IMR-90 (cell line): ENCODE measurements around the gene HSPB9. TPM values are rescaled to one million over a fixed set of nuclear protein-coding genes. Genes with fewer than 3 reads are reported as not detected.
A peak's percentile ranks its signal among the peaks of the same experiment; 100 is the strongest.

ENCODE experiments used
- ATAC-seq: fragments of 200-7000 bp; cut with Tn5 transposase; 2 replicates; pipeline ENCODE4 v1.9.1; 2020; ENCODE audit warnings: low read depth, mild to moderate bottlenecking, moderate library complexity
- BruUV-seq: library from RNA; stranded (reverse); fragments of 400-500 nt; replicated peaks from 2 replicates; lab custom pipeline; 2021; lab: Mats Ljungman, UMichigan
- CTCF ChIA-PET: fragments of 300-600 bp; formaldehyde crosslinking; extraction: SDS; loops from one replicate; lab custom pipeline; 2021; ENCODE audit warnings: antibody characterized with exemption; lab: Yijun Ruan, JAX
- POLR2A ChIA-PET: fragments of 300-600 bp; sonication (Branson Sonifier 250); formaldehyde crosslinking; loops from one replicate; lab custom pipeline; 2022; ENCODE audit warnings: antibody characterized with exemption; ENCODE audit not compliant: unreplicated experiment; lab: Charles Lee
- DNase-seq: peaks from one replicate; pipeline ENCODE4 v3.0.0; 2013
- H2AFZ ChIP-seq: replicated peaks from 2 replicates; pipeline ENCODE3; 2013; ENCODE audit warnings: low read length, mild to moderate bottlenecking; ENCODE audit not compliant: poor library complexity
- H2AK5ac ChIP-seq: 2 replicates; pipeline ENCODE4 v1.6.1; 2013; ENCODE audit warnings: low read depth, low read length, inconsistent platforms
- H2AK9ac ChIP-seq: replicated peaks from 2 replicates; pipeline ENCODE3; 2013; ENCODE audit warnings: mild to moderate bottlenecking, low read depth, low read length, moderate library complexity; ENCODE audit not compliant: poor library complexity
- H2BK120ac ChIP-seq: 2 replicates; pipeline ENCODE4 v1.6.1; 2013; ENCODE audit warnings: low read depth, low read length, inconsistent platforms
- H2BK15ac ChIP-seq: 3 replicates; pipeline ENCODE4 v1.6.1; 2013; ENCODE audit warnings: low read depth, low read length, inconsistent platforms
- H2BK20ac ChIP-seq: 2 replicates; pipeline ENCODE4 v1.6.1; 2013; ENCODE audit warnings: low read depth, mild to moderate bottlenecking, inconsistent platforms, low read length, moderate library complexity
- H2BK5ac ChIP-seq: 2 replicates; pipeline ENCODE4 v1.6.1; 2013; ENCODE audit warnings: mild to moderate bottlenecking, low read depth, low read length, inconsistent platforms; ENCODE audit not compliant: poor library complexity, severe bottlenecking
- H3K14ac ChIP-seq: replicated peaks from 2 replicates; pipeline ENCODE4 v1.6.1; 2013; ENCODE audit warnings: low read depth, low read length, inconsistent platforms
- H3K18ac ChIP-seq: 2 replicates; pipeline ENCODE4 v1.6.1; 2013; ENCODE audit warnings: low read depth, low read length, control low read depth
- H3K23ac ChIP-seq: 2 replicates; pipeline ENCODE4 v1.6.1; 2013; ENCODE audit warnings: low read depth, low read length, inconsistent platforms
- H3K27ac ChIP-seq: 2 replicates; pipeline ENCODE4 v1.5.1; 2013; ENCODE audit warnings: mild to moderate bottlenecking, control low read depth, low read length; ENCODE audit not compliant: insufficient read depth
- H3K27me3 ChIP-seq: 2 replicates; pipeline ENCODE4 v1.6.1; 2013; ENCODE audit warnings: low read length; ENCODE audit not compliant: control insufficient read depth, insufficient read depth
- H3K36me3 ChIP-seq: 2 replicates; pipeline ENCODE4 v1.6.1; 2013; ENCODE audit warnings: low read length, mixed read lengths; ENCODE audit not compliant: control insufficient read depth, insufficient read depth
- H3K4ac ChIP-seq: 2 replicates; pipeline ENCODE4 v1.6.1; 2013; ENCODE audit warnings: low read depth, low read length, inconsistent platforms
- H3K4me1 ChIP-seq: 2 replicates; pipeline ENCODE4 v1.6.1; 2013; ENCODE audit warnings: low read length, mixed read lengths; ENCODE audit not compliant: control insufficient read depth, insufficient read depth
- H3K4me2 ChIP-seq: 2 replicates; pipeline ENCODE4 v1.6.1; 2013; ENCODE audit warnings: low read depth, mild to moderate bottlenecking, control low read depth, low read length, moderate library complexity
- H3K4me3 ChIP-seq: 2 replicates; pipeline ENCODE4 v1.5.1; 2013; ENCODE audit warnings: low read depth, mild to moderate bottlenecking, control low read depth, low read length, moderate library complexity; ENCODE audit not compliant: insufficient read depth
- H3K56ac ChIP-seq: 2 replicates; pipeline ENCODE4 v1.6.1; 2013; ENCODE audit warnings: low read length, inconsistent platforms; ENCODE audit not compliant: insufficient read depth; ENCODE audit errors: extremely low read depth
- H3K79me1 ChIP-seq, 2 experiments: 2 replicates each; pipeline ENCODE4 v1.6.1; 2013; ENCODE audit warnings: low read length in 2 of 2, inconsistent platforms in 1 of 2, low read depth in 1 of 2
- H3K9ac ChIP-seq: 2 replicates; pipeline ENCODE4 v1.6.1; 2013; ENCODE audit warnings: low read depth, low read length, control low read depth
- H3K9me1 ChIP-seq: 2 replicates; pipeline ENCODE4 v1.6.1; 2013; ENCODE audit warnings: low read length, inconsistent platforms; ENCODE audit not compliant: insufficient read depth
- H3K9me3 ChIP-seq: 2 replicates; pipeline ENCODE4 v1.6.1; 2013; ENCODE audit warnings: low read length; ENCODE audit not compliant: control insufficient read depth, insufficient read depth
- H4K20me1 ChIP-seq: 2 replicates; pipeline ENCODE4 v1.6.1; 2013; ENCODE audit warnings: low read length, inconsistent platforms; ENCODE audit not compliant: insufficient read depth
- H4K5ac ChIP-seq: 2 replicates; pipeline ENCODE4 v1.6.1; 2013; ENCODE audit warnings: mild to moderate bottlenecking, low read depth, low read length, control low read depth
- H4K8ac ChIP-seq, 2 experiments: 2 replicates each; pipeline ENCODE4 v1.6.1; 2013; ENCODE audit warnings: low read depth in 2 of 2, low read length in 2 of 2, control low read depth in 1 of 2, inconsistent platforms in 1 of 2
- H4K91ac ChIP-seq: 2 replicates; pipeline ENCODE4 v1.6.1; 2013; ENCODE audit warnings: low read depth, low read length, inconsistent platforms; ENCODE audit not compliant: insufficient read depth
- CEBPB ChIP-seq: IDR thresholded peaks from 2 replicates; pipeline ENCODE4 v1.6.1; 2012; ENCODE audit warnings: low read depth, low read length, improper control_type of control experiment
- ELK1 ChIP-seq: fragments of 150-350 bp; IDR thresholded peaks from 2 replicates; pipeline ENCODE4 v1.6.1; 2016; ENCODE audit warnings: low read depth, mild to moderate bottlenecking, low read length, moderate library complexity, borderline replicate concordance
- WGBS, 2 experiments: methylation state at CpG; one replicate each; pipeline versions ENCODE4 v1.1.5 to v1.1.7; 2013; ENCODE audit warnings: missing lambda C conversion rate in 2 of 2; ENCODE audit not compliant: insufficient read length in 1 of 2; ENCODE audit errors: extremely low coverage in 2 of 2; 5-methylcytosine and 5-hydroxymethylcytosine counted together
- dilution Hi-C: fragments of 300-500 bp; cut with HindIII; formaldehyde crosslinking; loops from one replicate; pipeline ENCODE4 v1.14.3; 2018; ENCODE audit warnings: low sequenced_read_pairs; ENCODE audit not compliant: unreplicated experiment
- in situ Hi-C: fragments of 300-500 bp; cut with MboI; formaldehyde crosslinking; loops from 3 replicates; pipeline ENCODE4 v1.14.3; 2019; ENCODE audit warnings: low sequenced_read_pairs, inconsistent platforms, mixed read lengths
- intact Hi-C: fragments of 100-400 bp; cut with micrococcal nuclease; formaldehyde crosslinking; loops from 2 replicates; pipeline ENCODE4 v1.10.0; 2022
- polyA plus RNA-seq, 3 experiments: library from polyadenylated mRNA; depleted of rRNA; stranded (reverse); fragments of >200 nt; gene quantifications; 2 replicates each; pipeline ENCODE4 v1.2.3, GENCODE V29; 2012; ENCODE audit warnings: low replicate concordance in 1 of 3
- total RNA-seq: library from RNA; depleted of rRNA; stranded (reverse); fragments of >200 nt; gene quantifications from 2 replicates; pipeline ENCODE4 v1.2.3, GENCODE V29; 2012

The HSPB9 gene
- total and polyA plus RNA-seq, 2 of the 4 experiments (the other 2 are of a cell fraction): not detected

GRCh38 chr17:42135151-42135550 lies 12.5 kb downstream of the HSPB9 start:
- DNase-seq (no peak), ATAC-seq (no peak)
- POLR2A ChIA-PET: no interaction called here
- no peak overlapping the region for H2AK9ac ChIP-seq
- H2BK5ac ChIP-seq: peak overlapping the region; percentile 85
- no peaks in the 10 kb centered on the region for H3K9me3 ChIP-seq
- TF ChIP-seq CEBPB (peak; percentile 40; the same call in 1 of the 2 replicates), ELK1 (no peak)
- H3K4me3 ChIP-seq: no peak overlapping the region
- intact Hi-C loops: loop anchor here (10.0 kb wide), 1 partner anchor 390 kb away; no protein-coding TSS in a partner anchor
- H3K9ac ChIP-seq: 0 out of 2 replicates have a peak overlapping the region, but pooled peaks have one; percentile 5
- H3K23ac ChIP-seq: peak overlapping the region; percentile 50; the same call in 1 of the 2 replicates
- peak overlapping the region; percentile 41 to 89; a peak in 3 of 4 replicates for H4K8ac ChIP-seq
- WGBS, 2 experiments: no CpG with 5 or more reads among the region's 6 CpGs
- peaks cover 36% of the 10 kb centered on the region for H3K4me1 ChIP-seq
- peak overlapping the region; percentile 42; the same call in 1 of the 2 replicates for H4K91ac ChIP-seq
- H3K56ac ChIP-seq: no peak overlapping the region
- peak overlapping the region; percentile 78; the same call in 1 of the 2 replicates for H2AK5ac ChIP-seq
- H3K14ac ChIP-seq: peak overlapping the region; percentile 32
- H3K27me3 ChIP-seq: no peaks in the 10 kb centered on the region
- CTCF ChIA-PET: interaction anchor here (0.7 kb wide), 1 partner anchor 59 kb away, joined by 6 read pairs; the partner anchor contains the start of gene GHDC
- no peak overlapping the region; the same call in 2 of the 3 replicates for H2BK15ac ChIP-seq
- H3K9me1 ChIP-seq: peaks cover 63% of the 10 kb centered on the region
- peak overlapping the region; percentile 32; the same call in 1 of the 2 replicates for H3K18ac ChIP-seq
- H3K36me3 ChIP-seq: peaks cover 6% of the 10 kb centered on the region
- peak overlapping the region; percentile 58; the same call in 1 of the 2 replicates for H4K5ac ChIP-seq
- no peak overlapping the region for H2AFZ ChIP-seq
- H3K27ac ChIP-seq: peak overlapping the region; percentile 72
- peak overlapping the region; percentile 47; the same call in 1 of the 2 replicates for H3K4me2 ChIP-seq
- peaks cover 37 to 93% of the 10 kb centered on the region in 2 experiments for H3K79me1 ChIP-seq
- dilution Hi-C loops: no loop called here
- BruUV-seq: no TSS peak
- H3K4ac ChIP-seq: peak overlapping the region; percentile 89
- in situ Hi-C loops: no loop called here
- H2BK120ac ChIP-seq: peak overlapping the region; percentile 50
- no peak overlapping the region for H2BK20ac ChIP-seq
- peaks cover 82% of the 10 kb centered on the region for H4K20me1 ChIP-seq
